ENCODE results near the gene COPS3.
"Not testable (repeated sequence)": the region's sequence is repeated elsewhere in the genome, so short reads cannot be mapped to it uniquely, and the experiment has no call there.

The COPS3 gene

DNA sequence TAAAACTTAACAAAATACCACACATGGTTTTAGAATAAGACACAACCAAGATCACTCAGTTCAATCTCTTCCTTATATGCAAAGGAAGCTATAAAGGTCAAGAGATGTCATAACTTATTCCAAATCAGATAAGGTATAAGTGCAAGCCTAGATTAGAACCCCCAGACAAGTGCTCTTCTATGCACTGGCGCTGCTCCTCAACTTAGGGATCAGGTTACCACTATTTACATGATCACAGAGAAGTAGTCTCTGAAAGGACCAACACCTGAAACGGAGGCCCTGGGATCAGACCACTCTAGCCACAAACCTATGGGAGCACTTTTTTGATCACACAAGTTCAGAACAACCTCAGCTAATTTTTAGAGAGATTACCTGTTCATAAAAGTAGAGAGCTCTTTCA is 16.6 kb downstream of the COPS3 start:
- no peak overlapping the region for H3K4me3 ChIP-seq
- TF ChIP-seq FOXP2 (optimal IDR thresholded peaks at IDR 0.05; ENCODE audit: control extremely low read depth, extremely low read length, insufficient read depth) = no peak
- no peak for TF ChIP-seq POLR2AphosphoS5 (IDR thresholded peaks at IDR 0.05; ENCODE audit: borderline replicate concordance, low read depth, low read length)
- no peak for TF ChIP-seq EZH2 (IDR thresholded peaks at IDR 0.05)
- H3K36me3 ChIP-seq (ENCODE audit: insufficient read depth, low read length) = peaks cover 74% of the 10 kb centered on the region
- no peak overlapping the region for H3K27ac ChIP-seq
- no peak for DNase-seq (ENCODE audit: low read depth, low spot score)
- H3K9me3 ChIP-seq (ENCODE audit: low read depth, low read length) = no peaks in the 10 kb centered on the region
- H3K9ac ChIP-seq (ENCODE audit: insufficient read length) = no peak overlapping the region

DNA sequence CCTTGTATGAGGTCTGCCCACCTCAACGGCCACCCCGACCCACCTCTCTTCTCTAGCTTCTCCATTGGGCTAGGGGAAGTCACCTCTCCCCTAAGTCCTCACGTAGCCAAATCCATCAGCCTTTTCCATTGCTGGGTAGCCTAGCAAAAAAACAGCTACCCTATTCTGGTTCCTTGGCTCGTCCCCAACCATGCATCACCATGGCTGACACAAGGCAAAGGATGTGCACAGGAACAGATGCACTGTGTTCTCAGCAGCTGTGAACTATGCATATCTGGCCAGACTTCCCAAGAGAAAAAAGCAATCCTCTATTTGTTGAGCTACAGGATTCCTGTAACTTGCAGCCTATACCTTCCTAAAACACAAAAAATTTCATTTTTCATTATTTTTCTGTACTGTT is 22.0 kb downstream of the COPS3 start:
- peaks cover 64% of the 10 kb centered on the region for H3K36me3 ChIP-seq (ENCODE audit: insufficient read depth, low read length)
- H3K9me3 ChIP-seq (ENCODE audit: low read depth, low read length) = no peaks in the 10 kb centered on the region

DNA sequence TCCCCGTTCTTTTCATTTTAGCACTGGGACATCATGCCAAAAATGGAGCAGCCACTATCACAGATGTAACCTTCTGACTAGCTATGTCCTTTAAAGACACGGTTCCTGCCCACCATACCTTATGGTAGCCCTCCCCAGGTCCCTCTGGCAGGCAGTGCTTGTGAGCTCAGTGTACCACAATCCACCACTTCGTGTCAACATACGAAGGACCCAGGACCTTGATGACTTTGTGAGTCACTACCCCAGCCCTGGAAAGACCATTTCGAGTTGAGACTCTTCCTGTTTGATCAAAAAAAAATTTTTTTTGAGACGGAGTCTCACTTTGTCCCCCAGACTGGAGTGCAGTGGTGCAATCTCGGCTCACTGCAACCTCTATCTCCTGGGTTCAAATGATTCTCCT is 23.0 kb downstream of the COPS3 start:
- Histone ChIP-seq H3K36me3 (ENCODE audit: insufficient read depth, low read length) (peaks cover 70% of the 10 kb centered on the region), H3K4me3 (no peak overlapping the region), H3K9ac (ENCODE audit: insufficient read length) (no peak overlapping the region), H3K9me3 (ENCODE audit: low read depth, low read length) (no peaks in the 10 kb centered on the region), H3K27ac (no peak overlapping the region)
- TF ChIP-seq FOXP2 (optimal IDR thresholded peaks at IDR 0.05; ENCODE audit: control extremely low read depth, extremely low read length, insufficient read depth) = no peak
- no peak for TF ChIP-seq EZH2 (IDR thresholded peaks at IDR 0.05)
- TF ChIP-seq POLR2AphosphoS5 (IDR thresholded peaks at IDR 0.05; ENCODE audit: borderline replicate concordance, low read depth, low read length) = no peak
- no peak for DNase-seq (ENCODE audit: low read depth, low spot score)

More for the DNA sequence above, 22.0 kb downstream of the COPS3 start:
- Histone ChIP-seq H3K9ac (ENCODE audit: insufficient read length) (no peak overlapping the region), H3K4me3 (no peak overlapping the region), H3K27ac (no peak overlapping the region)
- TF ChIP-seq EZH2 (IDR thresholded peaks at IDR 0.05) = no peak
- no peak for TF ChIP-seq POLR2AphosphoS5 (IDR thresholded peaks at IDR 0.05; ENCODE audit: borderline replicate concordance, low read depth, low read length)
- TF ChIP-seq FOXP2 (optimal IDR thresholded peaks at IDR 0.05; ENCODE audit: control extremely low read depth, extremely low read length, insufficient read depth) = no peak
- no peak for DNase-seq (ENCODE audit: low read depth, low spot score)

DNA sequence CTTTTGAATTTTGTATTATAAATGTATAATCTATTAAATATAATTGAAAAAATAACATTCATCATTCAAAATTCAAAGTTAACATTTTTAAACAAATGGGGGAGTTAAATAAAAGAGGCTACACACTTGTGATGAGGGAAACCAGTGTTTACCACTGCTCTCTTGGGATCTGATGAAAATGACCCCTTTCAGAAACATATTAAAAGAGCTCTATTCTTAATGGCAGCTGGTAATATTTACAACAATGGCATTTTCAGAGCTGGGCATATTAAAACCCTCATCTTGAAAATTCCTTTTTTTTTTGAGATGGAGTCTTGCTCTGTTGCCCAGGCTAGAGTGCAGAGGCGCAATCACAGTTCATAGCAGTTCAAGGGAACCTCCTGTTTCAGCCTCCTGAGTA is 24.7 kb downstream of the COPS3 start:
- DNase-seq (ENCODE audit: low read depth, low spot score) = no peak
- Histone ChIP-seq H3K27ac (no peak overlapping the region), H3K9me3 (ENCODE audit: low read depth, low read length) (no peaks in the 10 kb centered on the region), H3K36me3 (ENCODE audit: insufficient read depth, low read length) (peaks cover 74% of the 10 kb centered on the region), H3K9ac (ENCODE audit: insufficient read length) (no peak overlapping the region), H3K4me3 (no peak overlapping the region)
- no peak for TF ChIP-seq FOXP2 (optimal IDR thresholded peaks at IDR 0.05; ENCODE audit: control extremely low read depth, extremely low read length, insufficient read depth)
- TF ChIP-seq POLR2AphosphoS5 (IDR thresholded peaks at IDR 0.05; ENCODE audit: borderline replicate concordance, low read depth, low read length) = no peak
- TF ChIP-seq EZH2 (IDR thresholded peaks at IDR 0.05) = no peak

DNA sequence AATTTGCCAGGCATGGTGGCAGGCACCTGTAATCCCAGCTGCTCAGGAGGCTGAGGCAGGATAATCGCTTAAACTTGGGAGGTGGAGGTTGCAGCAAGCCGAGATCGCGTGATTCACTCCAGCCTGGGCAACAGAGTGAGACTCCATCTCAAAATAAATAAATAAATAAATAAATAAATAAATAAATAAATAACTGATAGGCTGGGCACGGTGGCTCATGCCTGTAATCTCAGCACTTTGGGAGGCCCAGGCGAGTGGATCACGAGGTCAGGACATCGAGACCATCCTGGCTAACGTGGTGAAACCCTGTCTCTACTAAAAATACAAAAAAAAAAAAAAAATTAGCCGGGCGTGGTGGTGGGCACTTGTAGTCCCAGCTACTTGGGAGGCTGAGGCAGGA is 25.4 kb downstream of the COPS3 start:
- H3K9ac ChIP-seq (ENCODE audit: insufficient read length); DNase-seq (ENCODE audit: low read depth, low spot score); H3K4me3 ChIP-seq; H3K27ac ChIP-seq; H3K9me3 ChIP-seq (ENCODE audit: low read depth, low read length): not testable (repeated sequence)
- H3K36me3 ChIP-seq (ENCODE audit: insufficient read depth, low read length) = peaks cover 70% of the 10 kb centered on the region

DNA sequence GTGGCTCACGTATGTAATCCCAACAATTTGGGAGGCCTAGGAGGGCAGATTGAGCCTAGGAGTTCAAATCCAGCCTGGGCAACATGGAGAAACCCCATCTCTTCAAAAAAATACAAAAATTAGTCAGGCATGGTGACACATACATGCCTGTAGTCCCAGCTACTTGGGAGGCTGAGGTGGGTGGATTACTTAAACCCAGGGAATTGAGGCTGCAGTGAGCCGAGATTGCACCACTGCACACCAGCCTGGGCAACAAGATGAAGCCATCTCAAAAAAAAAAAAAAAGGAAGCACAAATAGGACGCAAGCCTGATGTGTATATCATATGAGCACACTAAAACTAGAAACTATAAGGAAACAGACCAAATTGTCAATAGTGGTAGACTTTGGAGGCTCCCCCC is 27.0 kb downstream of the COPS3 start:
- Histone ChIP-seq H3K4me3 (no peak overlapping the region), H3K9ac (ENCODE audit: insufficient read length) (no peak overlapping the region), H3K9me3 (ENCODE audit: low read depth, low read length) (no peaks in the 10 kb centered on the region), H3K27ac (no peak overlapping the region), H3K36me3 (ENCODE audit: insufficient read depth, low read length) (peaks cover 67% of the 10 kb centered on the region)
- DNase-seq (ENCODE audit: low read depth, low spot score) = no peak
- no peak for TF ChIP-seq EZH2 (IDR thresholded peaks at IDR 0.05)
- no peak for TF ChIP-seq POLR2AphosphoS5 (IDR thresholded peaks at IDR 0.05; ENCODE audit: borderline replicate concordance, low read depth, low read length)
- no peak for TF ChIP-seq FOXP2 (optimal IDR thresholded peaks at IDR 0.05; ENCODE audit: control extremely low read depth, extremely low read length, insufficient read depth)

DNA sequence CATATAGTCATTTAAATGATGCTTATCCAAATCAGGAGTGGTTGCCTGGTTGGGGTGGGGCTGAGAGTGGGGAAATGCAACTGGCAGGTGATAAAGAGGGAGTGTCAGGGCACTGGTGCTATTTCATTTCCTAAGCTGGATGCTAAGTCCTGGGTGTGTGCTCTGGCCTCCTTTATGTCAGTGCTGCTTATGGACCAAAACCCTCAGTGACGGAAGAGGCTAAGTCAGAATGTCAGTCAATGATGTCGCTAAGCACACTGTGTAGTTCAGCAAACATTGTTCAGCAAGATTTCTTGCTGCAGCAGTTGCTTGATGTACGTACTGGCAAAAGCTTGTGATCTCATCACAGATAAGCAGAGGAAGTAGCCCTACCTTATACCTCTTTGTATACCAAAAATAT is 27.6 kb downstream of the COPS3 start:
- Histone ChIP-seq H3K36me3 (ENCODE audit: insufficient read depth, low read length) (peaks cover 67% of the 10 kb centered on the region), H3K27ac (no peak overlapping the region), H3K9me3 (ENCODE audit: low read depth, low read length) (no peaks in the 10 kb centered on the region), H3K4me3 (no peak overlapping the region), H3K9ac (ENCODE audit: insufficient read length) (no peak overlapping the region)
- DNase-seq (ENCODE audit: low read depth, low spot score) = no peak
- TF ChIP-seq POLR2AphosphoS5 (IDR thresholded peaks at IDR 0.05; ENCODE audit: borderline replicate concordance, low read depth, low read length) = no peak
- no peak for TF ChIP-seq EZH2 (IDR thresholded peaks at IDR 0.05)
- no peak for TF ChIP-seq FOXP2 (optimal IDR thresholded peaks at IDR 0.05; ENCODE audit: control extremely low read depth, extremely low read length, insufficient read depth)

DNA sequence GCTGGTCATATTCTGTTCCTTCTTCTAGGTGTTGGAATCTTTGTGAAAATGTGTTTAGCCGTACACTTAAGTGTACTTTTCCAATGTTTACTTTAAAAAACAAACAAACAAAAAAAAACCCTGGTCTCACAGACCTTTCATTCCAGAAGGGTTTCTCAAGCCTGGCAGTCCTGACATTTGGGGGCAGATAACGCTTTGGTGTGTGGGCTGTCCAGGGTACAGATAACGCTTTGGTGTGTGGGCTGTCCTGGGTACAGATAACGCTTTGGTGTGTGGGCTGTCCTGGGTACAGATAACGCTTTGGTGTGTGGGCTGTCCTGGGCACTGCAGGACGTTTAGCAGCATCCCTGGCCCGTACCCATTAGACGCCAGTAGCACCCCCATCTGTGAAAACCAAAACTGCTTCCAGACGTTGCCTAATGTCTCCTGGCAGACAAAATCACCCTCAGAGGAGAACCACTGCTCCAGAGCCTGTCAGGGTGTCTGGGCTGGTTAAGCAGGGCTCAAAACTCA is 28.8 kb downstream of the COPS3 start:
- TF ChIP-seq EZH2 (IDR thresholded peaks at IDR 0.05) (no peak), FOXP2 (optimal IDR thresholded peaks at IDR 0.05; ENCODE audit: control extremely low read depth, extremely low read length, insufficient read depth) (no peak), POLR2AphosphoS5 (IDR thresholded peaks at IDR 0.05; ENCODE audit: borderline replicate concordance, low read depth, low read length) (no peak)
- no peak overlapping the region for H3K27ac ChIP-seq
- no peaks in the 10 kb centered on the region for H3K9me3 ChIP-seq (ENCODE audit: low read depth, low read length)
- H3K36me3 ChIP-seq (ENCODE audit: insufficient read depth, low read length) = peaks cover 70% of the 10 kb centered on the region
- DNase-seq (ENCODE audit: low read depth, low spot score) = no peak
- no peak overlapping the region for H3K9ac ChIP-seq (ENCODE audit: insufficient read length)
- no peak overlapping the region for H3K4me3 ChIP-seq

DNA sequence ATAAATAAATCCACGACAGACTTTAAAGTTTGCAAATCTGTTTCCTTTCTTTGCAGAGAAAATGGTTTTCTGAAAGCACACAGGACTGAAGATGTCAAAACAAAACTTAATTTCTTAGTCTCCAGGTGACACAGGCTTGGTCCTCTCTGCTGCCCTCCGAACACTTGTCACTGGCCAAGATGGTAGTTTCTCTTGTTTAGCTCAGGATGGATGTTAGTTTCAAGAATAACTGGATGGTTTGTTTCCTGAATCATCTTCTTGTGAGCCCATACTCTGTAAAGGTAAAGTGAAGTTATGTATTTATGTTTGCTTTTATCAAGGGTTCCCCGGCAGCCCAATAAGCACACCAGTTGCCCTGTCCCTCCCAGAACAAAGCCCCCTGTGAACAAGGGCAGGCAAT is 34.2 kb downstream of the COPS3 start:
- TF ChIP-seq EZH2 (IDR thresholded peaks at IDR 0.05) = no peak
- TF ChIP-seq POLR2AphosphoS5 (IDR thresholded peaks at IDR 0.05; ENCODE audit: borderline replicate concordance, low read depth, low read length) = no peak
- TF ChIP-seq FOXP2 (optimal IDR thresholded peaks at IDR 0.05; ENCODE audit: control extremely low read depth, extremely low read length, insufficient read depth) = no peak
- H3K9me3 ChIP-seq (ENCODE audit: low read depth, low read length) = no peaks in the 10 kb centered on the region
- no peak overlapping the region for H3K27ac ChIP-seq
- peaks cover 42% of the 10 kb centered on the region for H3K36me3 ChIP-seq (ENCODE audit: insufficient read depth, low read length)
- no peak overlapping the region for H3K4me3 ChIP-seq
- H3K9ac ChIP-seq (ENCODE audit: insufficient read length) = no peak overlapping the region
- no peak for DNase-seq (ENCODE audit: low read depth, low spot score)

Measured in SK-N-MC (cell line).